T follicular helper cell (primary cell): ENCODE results near the gene KLHL3.
"Not testable (repeated sequence)": the region's sequence is repeated elsewhere in the genome, so short reads cannot be mapped to it uniquely, and the experiment has no call there.

Source experiments
- DNase-seq: peaks from one replicate; pipeline ENCODE4 v3.0.0-alpha.2; 2020; ENCODE audit warnings: low read depth
- total RNA-seq, 2 experiments: gene quantifications; one replicate each; lab custom pipeline; 2026; lab: John Stamatoyannopoulos, UW

KLHL3 gene
- 2.0 to 13.6 reads per million in 2 experiments for total RNA-seq

DNA sequence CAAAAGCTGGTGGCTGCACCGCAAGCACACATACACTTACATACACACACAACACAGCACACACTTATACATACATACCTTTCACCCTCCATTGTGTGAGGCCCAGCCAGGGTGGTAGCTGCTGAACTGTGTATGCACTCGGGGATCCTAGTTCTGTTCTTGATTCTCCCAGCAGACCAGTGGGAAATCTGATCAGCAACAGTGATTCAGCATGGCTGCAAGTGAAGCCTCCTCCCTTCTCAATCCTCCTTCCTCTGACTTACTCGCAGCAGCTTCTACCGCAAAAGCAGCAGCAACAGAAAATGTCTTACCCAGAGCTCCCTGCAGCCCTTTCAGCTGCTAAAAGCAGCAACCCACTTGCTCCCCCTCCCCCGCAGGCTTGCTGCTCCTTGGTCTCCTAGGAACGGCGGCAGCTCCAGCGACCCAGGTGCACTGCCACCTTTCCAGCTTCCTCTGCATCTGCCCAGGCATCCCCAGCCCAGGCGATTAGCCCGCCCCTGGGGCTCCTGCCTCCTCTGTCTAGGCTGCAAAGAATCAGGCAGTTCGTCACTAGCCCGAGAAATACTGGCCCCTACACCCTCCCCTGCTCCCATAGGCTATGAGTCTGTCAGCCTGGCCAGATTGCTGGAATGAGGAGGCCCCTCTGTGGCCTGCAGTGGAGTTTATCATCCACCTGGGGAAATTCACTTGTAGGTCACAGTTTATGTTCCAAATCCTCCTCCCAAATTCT is at the start of gene KLHL3:
TSS of gene KLHL3 (minus strand) at position 535 of the 730 bp plus-strand sequence. CDS start at position 92, 443 bp downstream.
- no peak for DNase-seq

DNA sequence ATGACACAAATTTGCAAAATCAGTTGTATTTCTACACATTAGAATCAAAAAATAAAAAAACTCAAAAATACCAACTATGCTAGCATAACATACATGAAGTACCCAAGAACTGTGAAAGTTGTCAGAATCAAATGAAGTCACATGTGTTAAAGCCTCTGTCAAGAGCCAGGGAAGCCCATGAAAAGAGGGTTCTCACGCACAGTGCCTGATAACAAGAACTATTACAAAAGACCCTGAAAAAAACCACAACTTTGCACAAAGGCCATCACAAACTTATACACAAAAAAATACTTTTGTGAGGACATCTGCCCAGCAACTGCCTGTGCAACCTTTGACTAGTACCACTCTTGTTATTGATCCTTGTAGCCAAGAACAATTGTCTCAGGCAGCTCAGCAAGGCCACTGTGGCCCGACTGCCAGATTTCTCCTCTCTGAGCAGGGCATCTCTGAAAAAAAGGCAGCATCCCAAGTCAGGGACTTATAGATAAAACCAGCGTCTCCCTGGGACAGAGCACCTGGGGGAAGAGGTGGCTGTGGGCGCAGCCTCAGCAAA is 47.2 kb upstream of the KLHL3 start:
- no peak for DNase-seq

DNA sequence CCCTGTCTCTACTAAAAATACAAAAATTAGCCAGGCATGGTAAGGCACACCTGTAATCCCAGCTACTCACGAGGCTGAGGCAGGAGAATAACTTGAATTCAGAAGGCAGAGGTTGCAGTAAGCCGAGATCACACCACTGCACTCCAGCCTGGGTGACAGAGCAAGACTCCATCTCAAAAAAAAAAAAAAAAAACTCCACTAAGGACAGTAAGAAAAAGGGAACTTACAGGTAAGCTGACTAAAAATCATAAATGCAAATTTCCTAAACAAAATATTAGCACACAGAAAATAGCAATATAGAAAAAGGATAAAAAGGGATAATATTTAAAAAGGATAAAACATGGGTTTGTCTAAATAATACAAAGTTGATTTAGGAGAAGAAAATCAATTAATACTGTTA is 46.2 kb upstream of the KLHL3 start:
- no peak for DNase-seq

DNA sequence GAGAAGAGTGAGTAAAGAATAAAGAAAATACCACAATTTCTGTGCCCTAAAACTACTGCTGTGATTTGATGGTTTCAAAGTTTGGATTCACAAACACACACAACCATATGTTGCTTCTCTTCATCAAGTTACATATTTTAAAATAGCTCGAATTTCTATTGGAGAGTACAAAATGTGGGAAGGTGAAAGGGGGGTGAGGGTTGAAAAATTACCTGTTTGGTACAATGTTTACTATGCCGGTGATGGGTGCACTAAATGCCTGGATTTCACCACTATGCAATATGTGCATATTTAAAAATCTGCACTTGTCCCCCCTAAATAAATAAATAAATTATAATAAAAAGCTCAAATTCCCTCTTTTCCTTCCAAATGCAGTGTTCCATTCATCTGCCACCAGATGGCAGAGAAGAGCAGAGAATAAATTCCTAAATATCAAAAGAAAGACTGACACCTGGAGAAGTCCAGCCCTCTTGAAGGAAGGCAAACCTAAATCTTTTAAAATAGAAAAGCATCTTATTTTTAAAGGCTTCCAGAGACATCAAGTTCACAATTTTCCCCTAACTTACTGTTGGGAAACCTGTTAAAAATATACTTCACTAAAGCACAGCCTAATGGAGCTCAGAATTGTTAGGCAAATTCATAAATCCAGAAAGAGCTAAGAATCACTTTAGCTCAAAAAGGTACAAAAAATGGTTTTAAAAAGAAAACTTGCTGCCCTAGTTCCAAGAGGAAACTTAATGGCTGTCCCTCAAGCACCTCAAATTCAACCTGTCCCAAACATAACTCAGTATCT is 43.1 kb upstream of the KLHL3 start:
- DNase-seq, result no peak

GRCh38 chr5:137767937-137768336 is 32.0 kb upstream of the KLHL3 start:
- not testable (repeated sequence) for DNase-seq

- DNase-seq, result no peak
Observed at GRCh38 chr5:137761566-137761965, 25.7 kb upstream of the KLHL3 start.

DNA sequence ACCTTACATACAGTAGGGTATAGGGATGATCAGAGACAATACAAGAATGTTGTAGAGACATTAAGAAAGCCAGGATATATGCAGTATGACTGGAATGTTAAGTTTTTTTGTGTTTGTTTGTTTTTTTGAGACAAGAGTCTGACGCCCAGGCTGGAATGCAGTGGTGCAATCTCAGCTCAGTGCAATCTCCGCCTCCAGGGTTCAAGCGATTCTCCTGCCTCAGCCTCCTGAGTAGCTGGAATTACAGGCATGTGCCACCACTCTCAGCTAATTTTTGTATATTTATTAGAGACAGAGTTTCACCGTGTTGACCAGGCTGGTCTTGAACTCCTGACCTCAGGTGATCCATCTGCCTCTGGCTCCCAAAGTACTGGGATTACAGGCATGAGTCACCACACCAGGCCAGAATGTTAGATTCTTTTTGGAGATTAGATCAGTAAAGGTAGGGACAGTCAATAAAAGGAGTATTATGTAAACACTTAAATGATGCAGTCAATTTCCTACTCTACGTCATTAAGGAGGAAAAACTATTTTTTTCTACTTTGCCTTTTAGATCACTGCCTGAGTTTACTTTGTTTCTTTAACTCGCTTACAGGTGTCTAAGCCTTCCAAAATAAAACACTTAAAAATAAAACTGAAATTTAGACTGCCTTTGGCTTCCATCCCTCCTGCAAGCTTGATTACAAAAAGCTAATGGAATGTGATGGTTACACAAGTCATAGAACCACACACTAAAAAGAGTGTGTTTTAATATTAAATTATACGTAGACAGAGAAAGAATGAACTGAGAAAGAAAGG is 25.0 kb upstream of the KLHL3 start:
- no peak for DNase-seq

GRCh38 chr5:137760294-137760693 is 24.4 kb upstream of the KLHL3 start:
- DNase-seq, result no peak

GRCh38 chr5:137758715-137759306 is 22.9 kb upstream of the KLHL3 start:
- no peak for DNase-seq

GRCh38 chr5:137758121-137758520 is 22.2 kb upstream of the KLHL3 start:
- DNase-seq, result no peak

DNA sequence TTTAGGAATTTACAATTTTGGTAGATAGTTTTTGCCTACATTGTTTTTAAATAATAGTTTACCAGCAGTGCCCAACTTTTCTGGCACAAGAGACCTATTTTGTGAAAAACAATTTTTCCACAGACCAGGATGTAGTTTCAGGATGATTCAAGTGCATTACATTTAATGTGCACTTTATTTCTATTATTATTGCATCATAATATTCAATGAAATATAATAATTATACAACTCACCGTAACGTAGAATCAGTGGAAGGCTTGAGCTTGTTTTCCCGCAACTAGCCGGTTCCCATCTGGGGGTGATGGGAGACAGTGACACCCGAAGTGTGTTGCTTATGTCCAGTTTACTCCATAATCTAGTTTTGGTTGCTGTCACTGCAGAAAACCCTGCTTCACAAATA is 21.7 kb upstream of the KLHL3 start:
- DNase-seq, result no peak

- DNase-seq, result no peak
Observed at GRCh38 chr5:137754961-137755762, 19.3 kb upstream of the KLHL3 start.

GRCh38 chr5:137754188-137754960 is 18.5 kb upstream of the KLHL3 start, which contains the start of gene HNRNPA0:
HNRNPA0 (minus strand) TSS chr5:137754363; CDS start chr5:137754066, 297 bp downstream.
- DNase-seq, result peak; percentile 93

DNA sequence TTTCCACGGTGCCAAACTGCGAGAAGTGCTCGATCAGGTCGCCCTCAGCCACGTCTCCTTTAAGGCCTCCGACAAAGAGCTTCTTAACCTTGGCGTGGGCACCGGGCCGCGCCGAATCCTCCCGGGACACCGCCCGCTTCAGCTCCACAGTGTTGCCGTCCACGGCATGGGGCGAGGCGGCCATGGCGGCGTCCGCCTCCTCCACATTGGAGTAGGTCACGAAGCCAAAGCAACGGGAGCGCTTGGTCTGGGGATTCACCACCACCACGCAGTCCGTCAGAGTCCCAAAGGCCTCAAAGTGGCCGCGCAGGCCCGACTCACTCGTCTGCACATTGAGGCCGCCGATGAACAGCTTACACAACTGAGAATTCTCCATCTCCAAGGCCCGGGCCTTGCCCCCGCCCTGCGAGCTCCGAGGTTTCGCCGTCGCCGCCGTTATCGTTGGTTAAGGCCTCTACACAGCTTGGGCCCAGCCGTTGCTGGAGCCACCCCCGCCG is 17.9 kb upstream of the KLHL3 start:
- DNase-seq, result peak; percentile 26

DNA sequence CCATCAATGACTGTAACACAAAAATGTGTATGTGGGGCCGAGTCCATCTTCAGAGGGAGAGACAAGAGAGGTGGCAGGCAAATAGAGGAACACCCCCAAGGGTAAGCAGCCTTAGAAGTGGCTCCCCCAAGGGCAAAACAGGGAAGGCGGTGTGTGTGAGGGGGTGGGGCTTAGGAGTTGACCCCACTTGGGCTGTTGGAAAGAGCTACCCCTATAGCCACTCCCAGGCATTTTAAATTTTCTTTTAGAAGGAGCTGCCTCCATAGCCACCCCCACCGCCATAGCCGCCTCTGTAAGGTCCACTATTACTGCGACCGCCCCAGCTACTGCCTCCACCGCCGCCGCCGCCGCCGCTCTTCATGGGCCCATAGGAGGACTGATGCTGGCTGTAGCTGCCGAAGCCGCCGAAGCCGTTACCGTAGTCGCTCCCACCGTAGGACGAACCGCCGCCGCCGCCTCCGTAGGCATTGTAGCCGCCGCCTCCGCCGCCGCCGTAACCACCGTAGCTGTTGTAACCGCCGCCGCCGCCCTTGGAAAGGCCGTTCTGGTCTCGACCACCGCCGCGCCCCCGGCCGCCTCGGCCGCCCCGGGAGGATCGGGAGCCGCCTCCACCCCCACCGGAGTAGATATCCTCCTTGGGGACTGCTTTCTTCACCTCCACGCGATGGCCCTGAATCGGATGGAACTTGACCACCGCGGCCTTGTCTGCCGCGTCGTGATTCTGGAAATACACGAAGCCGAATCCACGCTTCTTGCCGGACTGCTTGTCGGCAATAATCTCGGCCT is 17.2 kb upstream of the KLHL3 start:
- DNase-seq, result peak; percentile 30

DNA sequence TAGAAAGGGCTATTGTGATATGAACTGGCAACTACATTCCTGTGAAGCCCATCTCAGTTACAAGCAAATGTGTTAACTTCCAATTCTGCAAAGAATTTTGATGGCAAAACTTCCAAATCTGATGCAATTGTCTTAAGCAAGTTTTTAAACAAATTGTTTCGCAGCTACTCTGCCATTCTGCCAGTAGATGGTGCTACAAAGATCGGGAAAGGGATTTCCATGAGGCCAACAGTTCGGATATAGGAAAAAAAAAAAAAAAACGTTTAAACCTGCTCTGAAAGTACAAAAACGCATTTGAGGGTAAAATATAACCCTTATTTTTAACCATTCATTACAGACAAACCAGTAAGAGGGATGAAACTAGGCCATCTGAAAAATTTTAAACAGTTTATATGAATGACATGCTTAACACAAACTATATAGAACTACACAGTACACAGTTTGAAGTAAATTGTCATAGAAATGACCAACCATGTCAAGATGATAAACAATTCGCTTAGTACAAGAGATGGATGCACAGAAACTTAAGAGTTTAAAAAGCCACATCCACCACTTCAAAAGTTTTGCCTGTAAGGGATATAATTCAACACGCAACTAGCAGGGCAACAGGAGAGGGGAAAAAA is 16.1 kb upstream of the KLHL3 start:
- no peak for DNase-seq

- no peak for DNase-seq
Observed at GRCh38 chr5:137750436-137750835, 14.5 kb upstream of the KLHL3 start.

GRCh38 chr5:137747848-137748247 is 12.0 kb upstream of the KLHL3 start:
- DNase-seq, result no peak
